ENCODE measurements around the gene ADAMTSL4.
"Not testable (repeated sequence)": the region's sequence is repeated elsewhere in the genome, so short reads cannot be mapped to it uniquely, and the experiment has no call there.

ADAMTSL4 gene

GRCh38 chr1:150555198-150555970 is 6.2 kb downstream of the ADAMTSL4 start:
- DNase-seq (ENCODE audit: low read depth, low spot score) = no peak

- DNase-seq (ENCODE audit: low read depth, low spot score) = no peak
Observed at GRCh38 chr1:150555971-150556865, 7.0 kb downstream of the ADAMTSL4 start.

- DNase-seq (ENCODE audit: low read depth, low spot score) = no peak
Observed at GRCh38 chr1:150557065-150557600, 7.9 kb downstream of the ADAMTSL4 start.

GRCh38 chr1:150557813-150558212 is 8.6 kb downstream of the ADAMTSL4 start:
- no peak for DNase-seq (ENCODE audit: low read depth, low spot score)

GRCh38 chr1:150558303-150558704 is 9.1 kb downstream of the ADAMTSL4 start:
- no peak for DNase-seq (ENCODE audit: low read depth, low spot score)

- DNase-seq (ENCODE audit: low read depth, low spot score) = no peak
Observed at GRCh38 chr1:150558761-150559655, 9.8 kb downstream of the ADAMTSL4 start.

GRCh38 chr1:150559656-150560010 is 10.4 kb downstream of the ADAMTSL4 start:
- no peak for DNase-seq (ENCODE audit: low read depth, low spot score)

GRCh38 chr1:150560011-150560438 is 10.8 kb downstream of the ADAMTSL4 start:
- peak; percentile 47 for DNase-seq (ENCODE audit: low read depth, low spot score)

- peak; percentile 66 for DNase-seq (ENCODE audit: low read depth, low spot score)
Observed at GRCh38 chr1:150560576-150561253, 11.5 kb downstream of the ADAMTSL4 start.

- no peak for DNase-seq (ENCODE audit: low read depth, low spot score)
Observed at GRCh38 chr1:150561254-150561973, 12.2 kb downstream of the ADAMTSL4 start.

- DNase-seq (ENCODE audit: low read depth, low spot score) = peak; percentile 80
Observed at GRCh38 chr1:150561974-150562445, 12.8 kb downstream of the ADAMTSL4 start.

GRCh38 chr1:150562446-150563339 is 13.5 kb downstream of the ADAMTSL4 start:
- DNase-seq (ENCODE audit: low read depth, low spot score) = peak; percentile 57

- no peak for DNase-seq (ENCODE audit: low read depth, low spot score)
Observed at GRCh38 chr1:150563340-150564038, 14.3 kb downstream of the ADAMTSL4 start.

GRCh38 chr1:150564051-150564991 is 15.1 kb downstream of the ADAMTSL4 start:
- no peak for DNase-seq (ENCODE audit: low read depth, low spot score)

GRCh38 chr1:150565240-150565991 is 16.2 kb downstream of the ADAMTSL4 start:
- not testable (repeated sequence) for DNase-seq (ENCODE audit: low read depth, low spot score)

GRCh38 chr1:150566589-150567340 is 17.6 kb downstream of the ADAMTSL4 start:
- no peak for DNase-seq (ENCODE audit: low read depth, low spot score)

Data from activated CD4-positive, CD25-positive, alpha-beta regulatory T cell treated with anti-CD3 and anti-CD28 coated beads, Interleukin-2, amount 50 U/mL, for 16 hours (primary cell).